Neural cell (in vitro differentiated cells): Measurements from ENCODE around the gene HRK. TPM values are rescaled to one million over a fixed set of nuclear protein-coding genes. Genes with fewer than 3 reads are reported as not detected.

Experiments
- H2AFZ ChIP-seq: fragments of 200-600, 300-800 bp; sonication (generic), shearing (Covaris generic); 2 replicates; pipeline ENCODE4 v1.6.0; 2014; ENCODE audit warnings: low read depth, mild to moderate bottlenecking, antibody characterized with exemption, low read length, moderate library complexity
- H3F3A ChIP-seq: fragments of 200-600 bp; shearing (Covaris generic); 2 replicates; pipeline ENCODE4 v1.6.1; 2016; ENCODE audit warnings: mild to moderate bottlenecking, moderate library complexity, mixed read lengths, antibody characterized with exemption, low read length; ENCODE audit not compliant: insufficient read depth, poor library complexity, severe bottlenecking
- H3K27ac ChIP-seq: fragments of 200-600, 300-800 bp; sonication (generic), shearing (Covaris generic); 2 replicates; pipeline ENCODE4 v1.5.1; 2014; ENCODE audit warnings: mild to moderate bottlenecking, low read length, moderate library complexity
- H3K27me3 ChIP-seq: fragments of 300-800, 200-600 bp; sonication (generic), shearing (Covaris generic); 2 replicates; pipeline ENCODE4 v1.6.0; 2014; ENCODE audit warnings: mild to moderate bottlenecking, low read depth, low read length, moderate library complexity; ENCODE audit not compliant: insufficient read depth
- H3K36me3 ChIP-seq: fragments of 300-800, 200-600 bp; sonication (generic), shearing (Covaris generic); 2 replicates; pipeline ENCODE4 v1.5.1; 2014; ENCODE audit warnings: mild to moderate bottlenecking, antibody characterized with exemption, low read length, moderate library complexity; ENCODE audit not compliant: insufficient read depth
- H3K4me2 ChIP-seq: fragments of 300-800, 200-600 bp; sonication (generic), shearing (Covaris generic); 2 replicates; pipeline ENCODE4 v1.6.0; 2014; ENCODE audit warnings: mild to moderate bottlenecking, low read length
- H3K4me3 ChIP-seq: fragments of 300-800, 200-600 bp; sonication (generic), shearing (Covaris generic); 2 replicates; pipeline ENCODE4 v1.5.1; 2014; ENCODE audit warnings: mild to moderate bottlenecking, low read length, moderate library complexity
- H3K79me2 ChIP-seq: fragments of 200-600 bp; shearing (Covaris generic); replicated peaks from 2 replicates; pipeline ENCODE4 v1.6.0; 2014; ENCODE audit warnings: mild to moderate bottlenecking, low read length, moderate library complexity; ENCODE audit not compliant: insufficient read depth
- H3K9ac ChIP-seq: fragments of 300-800, 200-600 bp; sonication (generic), shearing (Covaris generic); 2 replicates; pipeline ENCODE4 v1.6.1; 2016; ENCODE audit warnings: mild to moderate bottlenecking, low read length, mixed read lengths
- H3K9me2 ChIP-seq: fragments of 200-600 bp; shearing (Covaris generic); 2 replicates; pipeline ENCODE4 v1.6.1; 2016; ENCODE audit warnings: mild to moderate bottlenecking, low read length, mixed read lengths; ENCODE audit not compliant: insufficient read depth
- H3K9me3 ChIP-seq: fragments of 200-600, 300-800 bp; sonication (generic), shearing (Covaris generic); 2 replicates; pipeline ENCODE4 v1.6.1; 2016; ENCODE audit warnings: mild to moderate bottlenecking, mixed run types, low read length, moderate library complexity, mixed read lengths
- H4K20me1 ChIP-seq: fragments of 200-600 bp; shearing (Covaris generic); 2 replicates; pipeline ENCODE4 v1.6.1; 2016; ENCODE audit warnings: mild to moderate bottlenecking, mixed run types; ENCODE audit not compliant: insufficient read depth
- CTCF ChIP-seq: fragments of 450-650 bp; IDR thresholded peaks from 2 replicates; pipeline ENCODE4 v1.5.1; 2014; ENCODE audit warnings: antibody characterized with exemption, mild to moderate bottlenecking, moderate library complexity; ENCODE audit not compliant: poor library complexity, severe bottlenecking
- EP300 ChIP-seq: fragments of 450-650 bp; conservative IDR thresholded peaks from 2 replicates; pipeline ENCODE4 v1.6.1; 2014; ENCODE audit warnings: antibody characterized with exemption, mild to moderate bottlenecking, moderate library complexity; ENCODE audit not compliant: poor library complexity, severe bottlenecking
- EZH2 ChIP-seq: fragments of 200-600, 300-800 bp; shearing (Covaris generic), sonication (generic); IDR thresholded peaks from 2 replicates; pipeline ENCODE4 v1.6.1; 2014; ENCODE audit warnings: antibody characterized with exemption, low read length, borderline replicate concordance, mild to moderate bottlenecking; ENCODE audit not compliant: insufficient read depth, poor library complexity, severe bottlenecking
- MXI1 ChIP-seq: fragments of 450-650 bp; conservative IDR thresholded peaks from 2 replicates; pipeline ENCODE4 v1.6.1; 2014; ENCODE audit warnings: antibody characterized with exemption, mild to moderate bottlenecking; ENCODE audit not compliant: poor library complexity, severe bottlenecking
- POLR2AphosphoS5 ChIP-seq: IDR thresholded peaks from 2 replicates; pipeline ENCODE4 v1.6.1; 2012
- RAD21 ChIP-seq: fragments of 450-650 bp; conservative IDR thresholded peaks from 2 replicates; pipeline ENCODE4 v1.6.1; 2014; ENCODE audit warnings: antibody characterized with exemption, mild to moderate bottlenecking, moderate library complexity
- REST ChIP-seq: IDR thresholded peaks from 2 replicates; pipeline ENCODE4 v1.6.1; 2012; ENCODE audit warnings: borderline replicate concordance
- SMC3 ChIP-seq: fragments of 450-650 bp; conservative IDR thresholded peaks from 2 replicates; pipeline ENCODE4 v1.6.1; 2014; ENCODE audit warnings: antibody characterized with exemption, mild to moderate bottlenecking, moderate library complexity; ENCODE audit not compliant: poor library complexity
- TAF1 ChIP-seq: IDR thresholded peaks from 2 replicates; pipeline ENCODE4 v1.6.1; 2012; ENCODE audit warnings: low read depth
- polyA plus RNA-seq: library from polyadenylated mRNA; depleted of rRNA; stranded (reverse); fragments of >200 nt; gene quantifications from 2 replicates; pipeline ENCODE4 v1.2.3, GENCODE V29; 2014

The HRK gene
- polyA plus RNA-seq, 1 donor from 2014 or later = 1.4 TPM

- H3F3A ChIP-seq = no peaks in the 10 kb centered on the region
- H3K9ac ChIP-seq = no peak overlapping the region
- H3K9me2 ChIP-seq = no peaks in the 10 kb centered on the region
- no peak overlapping the region for H3K4me2 ChIP-seq
- no peak for TF ChIP-seq REST
- TF ChIP-seq TAF1 = no peak
- no peak for TF ChIP-seq EZH2
- TF ChIP-seq POLR2AphosphoS5 = no peak
- TF ChIP-seq MXI1 = no peak
- TF ChIP-seq RAD21 = no peak
- no peak for TF ChIP-seq SMC3
- no peak for TF ChIP-seq CTCF
- TF ChIP-seq EP300 = no peak
- no peaks in the 10 kb centered on the region for H3K79me2 ChIP-seq
- no peak overlapping the region for H3K27ac ChIP-seq
- H3K36me3 ChIP-seq = no peaks in the 10 kb centered on the region
- no peaks in the 10 kb centered on the region for H4K20me1 ChIP-seq
- H3K27me3 ChIP-seq = no peaks in the 10 kb centered on the region
- no peak overlapping the region for H3K4me3 ChIP-seq
- peaks cover 6% of the 10 kb centered on the region for H3K9me3 ChIP-seq
- H2AFZ ChIP-seq = no peak overlapping the region
These were observed 10.9 kb downstream of the HRK start for GRCh38 chr12:116870306-116870705.

DNA sequence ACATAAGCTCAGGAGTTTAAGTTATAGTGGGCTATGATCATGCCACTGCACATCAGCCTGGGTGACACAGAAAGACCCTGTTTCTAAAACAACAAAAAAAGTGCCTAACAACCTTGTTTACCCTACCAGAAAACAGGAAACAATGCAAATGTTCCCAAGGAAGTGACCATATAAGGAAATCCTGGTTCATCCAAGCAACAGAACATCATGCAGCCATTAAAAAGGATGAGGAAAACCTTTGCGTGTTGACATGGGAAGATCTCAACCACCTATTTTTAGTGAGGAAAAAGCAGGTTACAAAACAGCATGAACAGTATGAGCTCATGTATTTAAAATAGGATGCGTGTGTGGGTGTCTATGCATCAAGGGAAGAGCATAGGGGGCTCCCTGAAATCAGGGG, 13.7 kb downstream of the HRK start:
- H3K9me3 ChIP-seq = no peaks in the 10 kb centered on the region
- no peaks in the 10 kb centered on the region for H4K20me1 ChIP-seq
- H2AFZ ChIP-seq = no peak overlapping the region
- H3K27me3 ChIP-seq = no peaks in the 10 kb centered on the region
- H3K4me2 ChIP-seq = no peak overlapping the region
- H3F3A ChIP-seq = no peaks in the 10 kb centered on the region
- TF ChIP-seq MXI1 = no peak
- no peak for TF ChIP-seq TAF1
- TF ChIP-seq CTCF = no peak
- no peak for TF ChIP-seq EZH2
- TF ChIP-seq SMC3 = no peak
- no peak for TF ChIP-seq REST
- TF ChIP-seq RAD21 = no peak
- no peak for TF ChIP-seq EP300
- no peak for TF ChIP-seq POLR2AphosphoS5
- no peak overlapping the region for H3K9ac ChIP-seq
- H3K9me2 ChIP-seq = no peaks in the 10 kb centered on the region
- no peaks in the 10 kb centered on the region for H3K36me3 ChIP-seq
- H3K27ac ChIP-seq = no peak overlapping the region
- H3K79me2 ChIP-seq = no peaks in the 10 kb centered on the region
- H3K4me3 ChIP-seq = no peak overlapping the region
